ENCODE results near the gene TMPRSS3. TPM values are rescaled to one million over a fixed set of nuclear protein-coding genes. Genes with fewer than 3 reads are reported as not detected.

The TMPRSS3 gene
- total and polyA plus RNA-seq, 2 donors, result 0.42 to 1.1 TPM

GRCh38 chr21:42439284-42440186 lies 43.7 kb upstream of the TMPRSS3 start:
- H3K9me3 ChIP-seq (ENCODE audit: control insufficient read depth in 2 of 2, insufficient read depth in 1 of 2, low read length in 1 of 2), result peaks cover 4 to 16% of the 10 kb centered on the region in 2 donors
- H3K4me3 ChIP-seq (ENCODE audit: low read length in 2 of 2), result no peak overlapping the region
- no peak for DNase-seq (ENCODE audit: low read depth in 6 of 9, low spot score in 9 of 9)
- peaks cover 0 to 4% of the 10 kb centered on the region in 2 donors for H3K4me1 ChIP-seq (ENCODE audit: control insufficient read depth in 2 of 2, insufficient read depth in 2 of 2, low read length in 2 of 2)
- 94% methylated on average over 17 of the region's 17 CpGs for WGBS
- H3K27me3 ChIP-seq (ENCODE audit: control insufficient read depth in 2 of 2, insufficient read depth in 1 of 2, low read length in 1 of 2), result no peaks in the 10 kb centered on the region
- no peak overlapping the region for H3K27ac ChIP-seq (ENCODE audit: low read depth in 1 of 2, low read length in 1 of 2)
- peaks cover 82 to 92% of the 10 kb centered on the region in 2 donors for H3K36me3 ChIP-seq (ENCODE audit: control insufficient read depth in 2 of 2, insufficient read depth in 2 of 2, low read length in 1 of 2)

DNA sequence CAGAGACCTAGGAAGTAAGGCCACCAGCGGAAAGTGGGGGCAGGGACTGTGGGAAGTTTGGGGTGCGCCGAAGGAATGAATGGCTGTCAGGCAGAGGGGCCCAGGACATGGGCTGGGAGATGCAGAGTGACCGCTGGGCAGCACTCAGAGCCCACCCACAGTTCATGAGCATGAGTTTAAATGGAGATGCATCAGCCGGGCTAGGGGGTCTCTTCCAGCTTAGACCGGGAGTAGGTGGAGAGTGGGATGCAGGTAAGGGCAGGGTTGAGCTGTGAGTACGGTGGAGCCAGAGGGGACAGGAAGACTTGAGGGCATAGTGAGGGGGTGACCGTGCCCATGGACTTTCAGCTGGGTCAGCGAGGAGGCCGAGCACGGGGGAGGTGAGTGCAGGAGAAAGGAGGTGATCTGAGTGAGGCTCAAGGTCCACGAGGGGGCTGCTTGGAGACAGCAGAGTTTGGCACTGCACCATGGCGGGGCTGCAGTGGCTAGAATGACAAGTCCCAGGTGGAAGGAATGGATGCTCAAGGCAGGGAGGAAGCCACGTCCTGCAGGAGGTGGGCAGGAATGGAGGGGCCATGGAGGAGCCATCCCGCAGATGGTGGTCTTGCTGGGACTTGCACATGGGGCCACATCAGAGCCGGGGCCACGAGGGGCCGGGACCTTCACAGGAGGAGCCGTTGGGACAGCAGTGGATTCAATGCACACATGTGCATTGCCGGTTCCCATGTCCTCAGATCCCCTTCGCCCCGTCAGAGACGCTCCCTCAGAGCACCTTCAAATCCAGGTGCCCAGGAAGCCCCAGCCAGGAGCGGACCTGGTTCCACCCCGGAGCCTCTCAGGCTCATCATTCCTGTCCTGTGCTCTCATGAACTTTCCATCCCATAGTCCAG lies 42.7 kb upstream of the TMPRSS3 start:
- Histone ChIP-seq H3K9me3 (ENCODE audit: control insufficient read depth in 2 of 2, insufficient read depth in 1 of 2, low read length in 1 of 2) (peaks cover 4 to 16% of the 10 kb centered on the region in 2 donors), H3K27me3 (ENCODE audit: control insufficient read depth in 2 of 2, insufficient read depth in 1 of 2, low read length in 1 of 2) (no peaks in the 10 kb centered on the region), H3K36me3 (ENCODE audit: control insufficient read depth in 2 of 2, insufficient read depth in 2 of 2, low read length in 1 of 2) (peaks cover 82 to 92% of the 10 kb centered on the region in 2 donors), H3K27ac (ENCODE audit: low read depth in 1 of 2, low read length in 1 of 2) (no peak overlapping the region), H3K4me3 (ENCODE audit: low read length in 2 of 2) (no peak overlapping the region), H3K4me1 (ENCODE audit: control insufficient read depth in 2 of 2, insufficient read depth in 2 of 2, low read length in 2 of 2) (peaks cover 0 to 10% of the 10 kb centered on the region in 2 donors)
- 97% methylated on average over 25 of the region's 25 CpGs for WGBS
- no peak for DNase-seq (ENCODE audit: low read depth in 6 of 9, low spot score in 9 of 9)

DNA sequence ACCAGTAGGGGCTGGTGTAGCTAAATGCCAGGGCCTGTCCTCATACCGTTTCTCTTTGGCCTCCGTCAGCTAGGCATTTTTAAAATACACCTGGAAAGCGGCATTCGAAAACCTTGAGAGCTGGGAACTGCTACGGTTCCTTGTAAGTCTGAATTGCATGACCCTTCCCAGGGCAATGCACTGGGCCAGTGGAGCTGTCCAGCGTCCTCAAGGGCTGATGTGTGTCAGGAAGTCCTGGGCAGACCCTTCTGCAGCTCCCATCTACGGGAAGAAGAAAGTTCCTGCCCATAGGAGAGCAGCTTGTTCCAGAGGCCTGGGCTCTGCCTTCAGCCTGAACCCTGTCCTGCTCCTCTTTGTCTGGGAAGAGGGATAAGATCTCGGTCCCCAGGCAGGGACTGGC lies 41.9 kb upstream of the TMPRSS3 start:
- peaks cover 0 to 10% of the 10 kb centered on the region in 2 donors for H3K4me1 ChIP-seq (ENCODE audit: control insufficient read depth in 2 of 2, insufficient read depth in 2 of 2, low read length in 2 of 2)
- no peak overlapping the region for H3K4me3 ChIP-seq (ENCODE audit: low read length in 2 of 2)
- 85% methylated on average over 8 of the region's 8 CpGs for WGBS
- no peak overlapping the region for H3K27ac ChIP-seq (ENCODE audit: low read depth in 1 of 2, low read length in 1 of 2)
- DNase-seq (ENCODE audit: low read depth in 6 of 9, low spot score in 9 of 9), result no peak
- H3K36me3 ChIP-seq (ENCODE audit: control insufficient read depth in 2 of 2, insufficient read depth in 2 of 2, low read length in 1 of 2), result peaks cover 80 to 92% of the 10 kb centered on the region in 2 donors
- H3K9me3 ChIP-seq (ENCODE audit: control insufficient read depth in 2 of 2, insufficient read depth in 1 of 2, low read length in 1 of 2), result peaks cover 4 to 16% of the 10 kb centered on the region in 2 donors
- H3K27me3 ChIP-seq (ENCODE audit: control insufficient read depth in 2 of 2, insufficient read depth in 1 of 2, low read length in 1 of 2), result no peaks in the 10 kb centered on the region

DNA sequence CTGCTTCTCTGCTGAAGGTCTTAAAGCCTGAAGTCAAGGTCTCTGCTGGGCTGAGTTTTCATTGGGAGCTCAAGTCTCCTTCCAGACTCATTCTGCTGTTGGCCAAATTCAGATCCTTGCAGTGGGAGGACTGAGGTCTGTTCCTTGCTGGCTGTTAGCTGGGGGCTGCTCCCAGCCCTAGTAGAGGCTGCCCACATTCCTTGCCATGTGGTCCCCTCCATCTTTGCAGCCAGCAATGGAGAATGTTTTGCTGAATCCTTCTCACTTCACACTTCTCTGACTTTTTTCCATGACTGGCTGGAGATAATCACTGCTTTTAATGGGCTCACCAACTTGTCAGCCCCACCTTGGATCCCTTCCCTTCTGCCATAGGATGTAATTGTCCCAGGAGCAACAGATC lies 41.1 kb upstream of the TMPRSS3 start:
- H3K27ac ChIP-seq (ENCODE audit: low read depth in 1 of 2, low read length in 1 of 2), result no peak overlapping the region
- peaks cover 7 to 21% of the 10 kb centered on the region in 2 donors for H3K9me3 ChIP-seq (ENCODE audit: control insufficient read depth in 2 of 2, insufficient read depth in 1 of 2, low read length in 1 of 2)
- peaks cover 0 to 10% of the 10 kb centered on the region in 2 donors for H3K4me1 ChIP-seq (ENCODE audit: control insufficient read depth in 2 of 2, insufficient read depth in 2 of 2, low read length in 2 of 2)
- no peaks in the 10 kb centered on the region for H3K27me3 ChIP-seq (ENCODE audit: control insufficient read depth in 2 of 2, insufficient read depth in 1 of 2, low read length in 1 of 2)
- H3K4me3 ChIP-seq (ENCODE audit: low read length in 2 of 2), result no peak overlapping the region
- DNase-seq (ENCODE audit: low read depth in 6 of 9, low spot score in 9 of 9), result no peak
- peaks cover 81 to 92% of the 10 kb centered on the region in 2 donors for H3K36me3 ChIP-seq (ENCODE audit: control insufficient read depth in 2 of 2, insufficient read depth in 2 of 2, low read length in 1 of 2)

GRCh38 chr21:42435833-42436232 lies 40.0 kb upstream of the TMPRSS3 start:
- H3K36me3 ChIP-seq (ENCODE audit: control insufficient read depth in 2 of 2, insufficient read depth in 2 of 2, low read length in 1 of 2), result peaks cover 84 to 92% of the 10 kb centered on the region in 2 donors
- no peak for DNase-seq (ENCODE audit: low read depth in 6 of 9, low spot score in 9 of 9)
- no peaks in the 10 kb centered on the region for H3K27me3 ChIP-seq (ENCODE audit: control insufficient read depth in 2 of 2, insufficient read depth in 1 of 2, low read length in 1 of 2)

DNA sequence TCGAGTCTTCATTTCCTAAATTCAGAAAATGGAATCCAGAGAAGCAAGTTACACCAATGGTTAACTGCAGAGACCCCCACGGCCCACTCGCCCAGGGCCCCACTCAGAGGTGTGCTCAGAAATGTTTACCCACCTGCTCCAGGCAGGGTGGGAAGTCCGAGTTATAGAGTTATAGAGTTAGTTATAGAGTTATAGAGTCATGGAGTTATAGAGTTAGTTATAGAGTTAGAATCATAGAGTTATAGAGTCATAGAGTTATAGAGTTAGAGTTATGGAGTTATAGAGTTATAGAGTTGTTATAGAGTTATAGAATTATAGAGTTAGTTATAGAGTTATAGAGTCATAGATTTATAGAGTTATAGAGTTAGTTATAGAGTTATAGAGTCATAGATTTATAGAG lies 39.5 kb upstream of the TMPRSS3 start:
- no peak for DNase-seq (ENCODE audit: low read depth in 6 of 9, low spot score in 9 of 9)
- Histone ChIP-seq H3K4me1 (ENCODE audit: control insufficient read depth in 2 of 2, insufficient read depth in 2 of 2, low read length in 2 of 2) (peaks cover 0 to 10% of the 10 kb centered on the region in 2 donors), H3K27me3 (ENCODE audit: control insufficient read depth in 2 of 2, insufficient read depth in 1 of 2, low read length in 1 of 2) (no peaks in the 10 kb centered on the region), H3K9me3 (ENCODE audit: control insufficient read depth in 2 of 2, insufficient read depth in 1 of 2, low read length in 1 of 2) (peaks cover 7 to 33% of the 10 kb centered on the region in 2 donors), H3K4me3 (ENCODE audit: low read length in 2 of 2) (no peak overlapping the region), H3K27ac (ENCODE audit: low read depth in 1 of 2, low read length in 1 of 2) (no peak overlapping the region), H3K36me3 (ENCODE audit: control insufficient read depth in 2 of 2, insufficient read depth in 2 of 2, low read length in 1 of 2) (peaks cover 88 to 93% of the 10 kb centered on the region in 2 donors)
- 82% methylated on average over 4 of the region's 4 CpGs for WGBS

More at GRCh38 chr21:42435833-42436232, 40.0 kb upstream of the TMPRSS3 start:
- Histone ChIP-seq H3K27ac (ENCODE audit: low read depth in 1 of 2, low read length in 1 of 2) (no peak overlapping the region), H3K9me3 (ENCODE audit: control insufficient read depth in 2 of 2, insufficient read depth in 1 of 2, low read length in 1 of 2) (peaks cover 7 to 29% of the 10 kb centered on the region in 2 donors), H3K4me1 (ENCODE audit: control insufficient read depth in 2 of 2, insufficient read depth in 2 of 2, low read length in 2 of 2) (peaks cover 0 to 10% of the 10 kb centered on the region in 2 donors), H3K4me3 (ENCODE audit: low read length in 2 of 2) (no peak overlapping the region)

- no peak for DNase-seq (ENCODE audit: low read depth in 6 of 9, low spot score in 9 of 9)
- Histone ChIP-seq H3K4me1 (ENCODE audit: control insufficient read depth in 2 of 2, insufficient read depth in 2 of 2, low read length in 2 of 2) (peaks cover 0 to 10% of the 10 kb centered on the region in 2 donors), H3K27me3 (ENCODE audit: control insufficient read depth in 2 of 2, insufficient read depth in 1 of 2, low read length in 1 of 2) (no peaks in the 10 kb centered on the region), H3K4me3 (ENCODE audit: low read length in 2 of 2) (no peak overlapping the region), H3K9me3 (ENCODE audit: control insufficient read depth in 2 of 2, insufficient read depth in 1 of 2, low read length in 1 of 2) (peaks cover 7 to 30% of the 10 kb centered on the region in 2 donors), H3K36me3 (ENCODE audit: control insufficient read depth in 2 of 2, insufficient read depth in 2 of 2, low read length in 1 of 2) (peaks cover 89 to 93% of the 10 kb centered on the region in 2 donors), H3K27ac (ENCODE audit: low read depth in 1 of 2, low read length in 1 of 2) (no peak overlapping the region)
- WGBS, result 88% methylated on average over 3 of the region's 3 CpGs
These were observed 39.0 kb upstream of the TMPRSS3 start for GRCh38 chr21:42434884-42435283.

DNA sequence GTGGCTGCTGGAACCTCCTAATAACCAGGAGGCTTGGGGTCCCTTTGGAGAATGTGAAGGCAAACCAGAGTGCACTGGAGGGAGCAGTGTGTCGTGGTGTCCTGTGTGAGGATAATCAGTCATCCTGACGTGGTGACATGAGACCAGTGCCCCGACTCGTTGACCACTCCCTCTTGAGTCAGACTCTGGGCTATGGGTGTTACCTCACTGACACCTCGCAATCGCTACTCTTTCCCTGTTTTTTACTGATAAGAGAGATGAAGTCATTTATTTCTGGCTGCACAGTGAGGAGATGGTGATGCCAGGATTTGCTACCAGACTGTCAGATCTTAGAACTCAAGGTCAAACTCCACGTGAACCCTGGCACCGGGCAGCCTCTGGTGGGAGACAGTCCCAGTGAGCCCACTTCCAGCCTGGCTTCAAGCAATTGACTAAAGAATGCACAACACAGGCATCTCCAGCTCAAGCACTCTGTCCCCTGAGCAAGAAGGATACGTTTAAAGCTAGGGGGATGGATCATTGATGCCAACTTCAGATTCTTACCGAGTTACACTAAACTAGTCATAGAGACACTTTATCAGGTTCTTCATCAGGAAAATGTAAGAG lies 38.2 kb upstream of the TMPRSS3 start:
- Histone ChIP-seq H3K4me1 (ENCODE audit: control insufficient read depth in 2 of 2, insufficient read depth in 2 of 2, low read length in 2 of 2) (peaks cover 0 to 10% of the 10 kb centered on the region in 2 donors), H3K36me3 (ENCODE audit: control insufficient read depth in 2 of 2, insufficient read depth in 2 of 2, low read length in 1 of 2) (peaks cover 89 to 93% of the 10 kb centered on the region in 2 donors), H3K9me3 (ENCODE audit: control insufficient read depth in 2 of 2, insufficient read depth in 1 of 2, low read length in 1 of 2) (peaks cover 7 to 26% of the 10 kb centered on the region in 2 donors), H3K27ac (ENCODE audit: low read depth in 1 of 2, low read length in 1 of 2) (no peak overlapping the region), H3K4me3 (ENCODE audit: low read length in 2 of 2) (no peak overlapping the region), H3K27me3 (ENCODE audit: control insufficient read depth in 2 of 2, insufficient read depth in 1 of 2, low read length in 1 of 2) (no peaks in the 10 kb centered on the region)
- 89% methylated on average over 10 of the region's 10 CpGs for WGBS
- no peak for DNase-seq (ENCODE audit: low read depth in 6 of 9, low spot score in 9 of 9)
